GM10266 (cell line): Measurements from ENCODE around the gene OXER1.

Experiments
- DNase-seq: peaks from one replicate; pipeline ENCODE4 v3.0.0; 2012; ENCODE audit errors: extremely low spot score
- TF ChIP-seq, protein P1 (sequence below): IDR thresholded peaks from 2 replicates; pipeline ENCODE4 v1.5.1; 2012; ENCODE audit warnings: mild to moderate bottlenecking, low read depth; ENCODE audit not compliant: control insufficient read depth, insufficient read depth; ENCODE audit errors: missing control alignments

Gene OXER1

DNA sequence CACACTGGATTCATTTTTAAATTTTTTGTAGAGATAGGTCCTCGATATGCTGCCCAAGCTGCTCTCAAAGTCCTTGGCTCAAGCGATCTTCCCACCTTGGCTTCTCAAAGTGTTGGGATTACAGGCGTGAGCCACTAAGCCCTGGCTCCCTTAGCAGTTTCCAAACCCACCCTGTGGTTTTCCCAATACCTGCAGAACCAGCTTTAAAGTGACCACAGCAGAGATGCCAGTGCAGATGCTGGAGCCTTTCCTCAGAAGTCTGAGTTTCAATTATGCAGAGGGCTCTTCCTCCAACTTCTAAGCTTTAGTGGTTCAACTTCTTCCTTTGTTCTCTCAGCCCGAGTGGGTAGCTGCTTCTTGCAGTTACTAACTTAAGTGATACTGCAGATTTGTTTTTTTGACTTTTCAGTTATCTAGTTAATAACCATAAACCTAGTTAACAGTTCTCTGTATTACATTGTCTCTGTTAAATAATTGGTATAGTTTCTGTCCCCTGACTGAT is 36.6 kb upstream of the OXER1 start:
- TF ChIP-seq, protein P1, sequence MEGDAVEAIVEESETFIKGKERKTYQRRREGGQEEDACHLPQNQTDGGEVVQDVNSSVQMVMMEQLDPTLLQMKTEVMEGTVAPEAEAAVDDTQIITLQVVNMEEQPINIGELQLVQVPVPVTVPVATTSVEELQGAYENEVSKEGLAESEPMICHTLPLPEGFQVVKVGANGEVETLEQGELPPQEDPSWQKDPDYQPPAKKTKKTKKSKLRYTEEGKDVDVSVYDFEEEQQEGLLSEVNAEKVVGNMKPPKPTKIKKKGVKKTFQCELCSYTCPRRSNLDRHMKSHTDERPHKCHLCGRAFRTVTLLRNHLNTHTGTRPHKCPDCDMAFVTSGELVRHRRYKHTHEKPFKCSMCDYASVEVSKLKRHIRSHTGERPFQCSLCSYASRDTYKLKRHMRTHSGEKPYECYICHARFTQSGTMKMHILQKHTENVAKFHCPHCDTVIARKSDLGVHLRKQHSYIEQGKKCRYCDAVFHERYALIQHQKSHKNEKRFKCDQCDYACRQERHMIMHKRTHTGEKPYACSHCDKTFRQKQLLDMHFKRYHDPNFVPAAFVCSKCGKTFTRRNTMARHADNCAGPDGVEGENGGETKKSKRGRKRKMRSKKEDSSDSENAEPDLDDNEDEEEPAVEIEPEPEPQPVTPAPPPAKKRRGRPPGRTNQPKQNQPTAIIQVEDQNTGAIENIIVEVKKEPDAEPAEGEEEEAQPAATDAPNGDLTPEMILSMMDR = no peak
- no peak for DNase-seq

- TF ChIP-seq, protein P1 = no peak
- no peak for DNase-seq
Observed at GRCh38 chr2:42799881-42800280, 35.9 kb upstream of the OXER1 start.

- TF ChIP-seq, protein P1 = no peak
- DNase-seq = no peak
Observed at GRCh38 chr2:42797281-42797680, 33.3 kb upstream of the OXER1 start.

- DNase-seq = peak; percentile 71
- TF ChIP-seq, protein P1 = no peak
Observed at GRCh38 chr2:42796427-42797248, 32.7 kb upstream of the OXER1 start.

- TF ChIP-seq, protein P1 = no peak
- DNase-seq = peak; percentile 53
Observed at GRCh38 chr2:42795841-42796301, 31.9 kb upstream of the OXER1 start.

- DNase-seq = no peak
- TF ChIP-seq, protein P1 = no peak
Observed at GRCh38 chr2:42795275-42795674, 31.3 kb upstream of the OXER1 start.
